ENCODE measurements around the gene PGBD5. TPM values are rescaled to one million over a fixed set of nuclear protein-coding genes. Genes with fewer than 3 reads are reported as not detected.

Gene PGBD5
- polyA plus RNA-seq, 3 donors = 0.44 TPM; not detected in 2

DNA sequence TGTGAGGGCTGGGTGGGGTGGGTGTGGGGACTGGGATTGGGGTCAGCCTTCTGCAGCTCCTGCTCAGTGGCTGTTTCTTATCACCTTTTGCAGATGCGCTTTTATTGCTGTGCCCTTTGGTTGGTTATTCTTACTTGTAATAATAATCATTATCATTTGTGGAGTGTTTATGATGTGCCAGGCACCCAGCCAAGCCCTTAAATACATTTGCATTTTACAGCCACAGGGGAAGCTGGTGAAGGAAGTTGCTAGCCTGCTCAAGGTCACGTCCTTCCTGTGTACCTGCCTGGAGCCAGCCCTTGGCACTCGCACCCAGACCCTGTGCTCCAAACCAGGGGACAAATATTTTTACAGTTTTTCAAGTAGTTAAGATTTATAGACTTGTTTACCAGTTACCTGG lies 144.0 kb downstream of the PGBD5 start:
- Mint-ChIP-seq H3K4me3 (no peak overlapping the region), H3K27ac (no peak overlapping the region), H3K27me3 (ENCODE audit: low read depth in 3 of 3) (no peaks in the 10 kb centered on the region), H3K4me1 (no peaks in the 10 kb centered on the region), H3K9me3 (peaks cover 0 to 2% (median 0%) of the 10 kb centered on the region in 7 donors), H3K36me3 (peaks cover 41 to 55% of the 10 kb centered on the region in 2 donors)
- Histone ChIP-seq H3K4me2 (replicated peaks; ENCODE audit: extremely low read depth, low read length, poor library complexity, severe bottlenecking) (no peak overlapping the region), H3K9me3 (replicated peaks in 1 of 2; ENCODE audit: control insufficient read depth in 1 of 2, insufficient read depth in 1 of 2, low read length in 2 of 2) (no peaks in the 10 kb centered on the region), H2AFZ (ENCODE audit: insufficient read depth, low read depth, low read length, poor library complexity, severe bottlenecking) (no peak overlapping the region), H3K9ac (ENCODE audit: insufficient read depth, low read length, poor library complexity, severe bottlenecking) (no peak overlapping the region), H3K27ac (ENCODE audit: low read depth in 1 of 2, low read length in 2 of 2) (no peak overlapping the region), H4K20me1 (ENCODE audit: insufficient read depth, low read length) (no peaks in the 10 kb centered on the region), H3K27me3 (ENCODE audit: control insufficient read depth in 2 of 2, insufficient read depth in 2 of 2, low read length in 2 of 2) (no peaks in the 10 kb centered on the region), H3K36me3 (replicated peaks in 1 of 2; ENCODE audit: control insufficient read depth in 1 of 2, insufficient read depth in 2 of 2, low read length in 2 of 2) (peaks cover 35 to 56% of the 10 kb centered on the region in 2 donors), H3K79me2 (ENCODE audit: insufficient read depth, low read length) (no peaks in the 10 kb centered on the region), H3K4me3 (replicated peaks in 1 of 3; ENCODE audit: low read depth in 2 of 3, low read length in 3 of 3) (no peak overlapping the region), H3K4me1 (ENCODE audit: control insufficient read depth in 1 of 2, insufficient read depth in 2 of 2, low read length in 2 of 2) (no peaks in the 10 kb centered on the region)
- TF ChIP-seq CTCF (IDR thresholded peaks at IDR 0.05) = no peak
- no CpG with 5 or more reads among the region's 3 CpGs for WGBS (ENCODE audit: insufficient coverage)
- intact Hi-C loops (cut with micrococcal nuclease) = no loop called here
- DNase-seq = no peak

DNA sequence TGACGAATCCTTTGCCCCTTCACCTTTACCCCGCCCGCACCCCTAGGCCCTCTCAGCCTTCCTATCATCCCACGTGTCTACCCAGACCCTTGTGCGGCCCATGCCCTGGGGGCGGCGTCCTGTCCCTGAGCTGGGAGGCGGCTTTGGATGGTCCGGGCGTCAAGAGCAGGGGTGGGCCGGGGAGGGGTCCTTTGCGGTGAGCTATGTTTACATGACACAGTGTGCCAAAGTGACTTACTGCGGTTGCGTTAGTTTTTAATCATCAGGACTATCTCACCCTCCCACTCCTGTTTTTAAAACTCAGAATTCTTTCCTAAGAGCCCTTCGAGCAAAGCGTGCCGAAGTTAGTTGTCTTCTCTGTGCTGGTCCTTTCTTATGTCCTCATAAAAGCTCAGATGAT lies 144.6 kb downstream of the PGBD5 start:
- no peaks in the 10 kb centered on the region for H3K27me3 ChIP-seq (ENCODE audit: control insufficient read depth in 2 of 2, insufficient read depth in 2 of 2, low read length in 2 of 2)
- no peak overlapping the region for H3K4me2 ChIP-seq (replicated peaks; ENCODE audit: extremely low read depth, low read length, poor library complexity, severe bottlenecking)
- H3K9ac ChIP-seq (ENCODE audit: insufficient read depth, low read length, poor library complexity, severe bottlenecking) = no peak overlapping the region
- no peak overlapping the region for H3K4me3 ChIP-seq (replicated peaks in 1 of 3; ENCODE audit: low read depth in 2 of 3, low read length in 3 of 3)
- intact Hi-C loops (cut with micrococcal nuclease) = no loop called here
- peaks cover 0 to 2% (median 0%) of the 10 kb centered on the region in 7 donors for H3K9me3 Mint-ChIP-seq
- no peaks in the 10 kb centered on the region for H3K4me1 ChIP-seq (ENCODE audit: control insufficient read depth in 1 of 2, insufficient read depth in 2 of 2, low read length in 2 of 2)
- H3K4me1 Mint-ChIP-seq = no peaks in the 10 kb centered on the region
- peaks cover 41 to 62% of the 10 kb centered on the region in 2 donors for H3K36me3 ChIP-seq (replicated peaks in 1 of 2; ENCODE audit: control insufficient read depth in 1 of 2, insufficient read depth in 2 of 2, low read length in 2 of 2)
- H3K27me3 Mint-ChIP-seq (ENCODE audit: low read depth in 3 of 3) = no peaks in the 10 kb centered on the region
- DNase-seq = no peak
- TF ChIP-seq CTCF (IDR thresholded peaks at IDR 0.05) = no peak
- no peaks in the 10 kb centered on the region for H4K20me1 ChIP-seq (ENCODE audit: insufficient read depth, low read length)
- no peaks in the 10 kb centered on the region for H3K79me2 ChIP-seq (ENCODE audit: insufficient read depth, low read length)
- H3K4me3 Mint-ChIP-seq = no peak overlapping the region
- 90% methylated on average over 4 of the region's 17 CpGs for WGBS (ENCODE audit: insufficient coverage)
- no peaks in the 10 kb centered on the region for H3K9me3 ChIP-seq (replicated peaks in 1 of 2; ENCODE audit: control insufficient read depth in 1 of 2, insufficient read depth in 1 of 2, low read length in 2 of 2)
- H2AFZ ChIP-seq (ENCODE audit: insufficient read depth, low read depth, low read length, poor library complexity, severe bottlenecking) = no peak overlapping the region
- no peak overlapping the region for H3K27ac Mint-ChIP-seq
- peaks cover 47 to 61% of the 10 kb centered on the region in 2 donors for H3K36me3 Mint-ChIP-seq
- H3K27ac ChIP-seq (ENCODE audit: low read depth in 1 of 2, low read length in 2 of 2) = no peak overlapping the region

Measured in CD14-positive monocyte (primary cell).